ENCODE data around the gene KLF4. TPM values are rescaled to one million over a fixed set of nuclear protein-coding genes. Genes with fewer than 3 reads are reported as not detected.
A peak's percentile ranks its signal among the peaks of the same experiment; 100 is the strongest.

The KLF4 gene
- total RNA-seq, 4 donors from 2014 or later = 43.6 to 72.0 (median 52.3) TPM

GRCh38 chr9:107487521-107488374 lies 1.8 kb downstream of the KLF4 start:
- H3K27ac ChIP-seq = peak overlapping the region; percentile 82 to 96 (median 92)
- no peak for ATAC-seq

DNA sequence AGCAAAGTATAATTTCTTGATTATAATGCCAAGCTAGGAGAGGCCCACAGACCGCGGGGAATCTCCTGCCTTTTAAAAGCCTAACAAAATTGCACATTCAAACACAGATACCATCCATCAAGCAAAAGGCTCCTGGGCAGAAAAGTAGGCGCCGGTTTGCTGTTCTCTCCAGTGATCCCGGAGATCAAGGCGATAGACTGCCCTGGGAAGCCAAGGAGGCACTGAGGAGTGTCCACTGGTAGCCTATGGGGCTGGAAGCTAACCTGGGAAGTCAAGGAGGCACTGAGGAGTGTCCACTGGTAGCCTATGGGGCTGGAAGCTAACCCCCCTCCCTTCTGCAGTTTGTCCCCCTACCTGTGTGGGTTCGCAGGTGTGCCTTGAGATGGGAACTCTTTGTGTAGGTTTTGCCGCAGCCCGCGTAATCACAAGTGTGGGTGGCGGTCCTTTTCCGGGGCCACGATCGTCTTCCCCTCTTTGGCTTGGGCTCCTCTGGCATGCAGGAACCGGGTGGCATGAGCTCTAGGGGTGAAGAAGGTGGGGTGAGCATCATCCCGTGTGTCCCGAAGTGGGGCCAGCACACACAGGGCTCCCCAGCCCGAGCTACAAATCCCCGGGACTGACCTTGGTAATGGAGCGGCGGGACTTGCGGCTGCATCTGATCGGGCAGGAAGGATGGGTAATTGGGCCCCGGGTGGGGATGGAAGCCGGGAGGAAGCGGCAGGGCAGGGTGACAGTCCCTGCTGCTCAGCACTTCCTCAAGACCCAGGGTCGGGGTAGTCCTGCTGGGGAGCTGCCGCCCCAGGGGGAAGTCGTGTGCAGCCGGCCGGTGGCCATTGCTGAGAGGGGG lies 2.7 kb downstream of the KLF4 start:
- peaks cover 0 to 66% (median 0%) of the 10 kb centered on the region in 3 donors for H3K4me1 ChIP-seq

More at GRCh38 chr9:107487521-107488374, 1.8 kb downstream of the KLF4 start:
- Histone ChIP-seq H3K36me3 (peaks cover 0 to 33% of the 10 kb centered on the region in 2 donors), H3K9me3 (no peaks in the 10 kb centered on the region), H3K27me3 (no peaks in the 10 kb centered on the region), H3K4me1 (peaks cover 0 to 67% (median 0%) of the 10 kb centered on the region in 3 donors), H3K4me3 (peak overlapping the region; percentile 71 to 79)
- TF ChIP-seq POLR2AphosphoS5 (IDR thresholded peaks at IDR 0.05) (peak; percentile 47), EP300 (IDR thresholded peaks at IDR 0.05) (no peak), CTCF (IDR thresholded peaks at IDR 0.05) (peak in 3 of 4 experiments; percentile 56 to 72 (median 70)), POLR2A (IDR thresholded peaks at IDR 0.05) (no peak)
- WGBS, 2 donors (ENCODE audit: low coverage in 1 of 2) = no CpG with 5 or more reads among the region's 91 CpGs

DNA sequence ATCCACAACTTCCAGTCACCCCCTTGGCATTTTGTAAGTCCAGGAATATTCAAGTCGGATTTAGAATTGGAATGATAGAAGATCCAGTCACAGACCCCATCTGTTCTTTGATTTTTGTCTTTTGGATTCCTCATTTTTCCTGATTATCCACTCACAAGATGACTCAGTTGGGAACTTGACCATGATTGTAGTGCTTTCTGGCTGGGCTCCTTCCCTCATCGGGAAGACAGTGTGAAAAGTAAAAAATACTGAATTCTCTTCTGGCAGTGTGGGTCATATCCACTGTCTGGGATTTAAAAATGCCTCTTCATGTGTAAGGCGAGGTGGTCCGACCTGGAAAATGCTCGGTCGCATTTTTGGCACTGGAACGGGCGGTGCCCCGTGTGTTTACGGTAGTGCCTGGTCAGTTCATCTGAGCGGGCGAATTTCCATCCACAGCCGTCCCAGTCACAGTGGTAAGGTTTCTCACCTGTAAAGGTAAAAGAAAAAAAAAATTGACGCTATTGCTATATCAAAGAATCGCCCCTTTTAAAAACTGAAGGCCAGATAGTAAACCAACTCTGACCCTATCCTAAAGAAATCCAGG lies 4.0 kb downstream of the KLF4 start:
- 64 to 81% methylated on average over 10 to 12 of the region's 15 CpGs for WGBS, 2 donors (ENCODE audit: low coverage in 1 of 2)
- no peaks in the 10 kb centered on the region for H3K9me3 ChIP-seq

More for the DNA sequence above, 2.7 kb downstream of the KLF4 start:
- H3K9me3 ChIP-seq = no peaks in the 10 kb centered on the region
- TF ChIP-seq POLR2A (IDR thresholded peaks at IDR 0.05) (no peak), EP300 (IDR thresholded peaks at IDR 0.05) (no peak), CTCF (IDR thresholded peaks at IDR 0.05) (peak in 1 of 4 experiments; percentile 3), POLR2AphosphoS5 (IDR thresholded peaks at IDR 0.05) (no peak)
- H3K27me3 ChIP-seq = no peaks in the 10 kb centered on the region
- 66 to 87% methylated on average over 6 to 8 of the region's 31 CpGs for WGBS, 2 donors (ENCODE audit: low coverage in 1 of 2)
- ATAC-seq = no peak
- H3K27ac ChIP-seq = peak overlapping the region in 3 of 4 donors; percentile 91 to 96 (median 92)
- peak overlapping the region; percentile 71 to 79 for H3K4me3 ChIP-seq
- peaks cover 0 to 33% of the 10 kb centered on the region in 2 donors for H3K36me3 ChIP-seq

More for the DNA sequence above, 4.0 kb downstream of the KLF4 start:
- no peaks in the 10 kb centered on the region for H3K27me3 ChIP-seq
- peaks cover 0 to 52% (median 0%) of the 10 kb centered on the region in 3 donors for H3K4me1 ChIP-seq
- TF ChIP-seq CTCF (IDR thresholded peaks at IDR 0.05) (no peak), POLR2AphosphoS5 (IDR thresholded peaks at IDR 0.05) (no peak), EP300 (IDR thresholded peaks at IDR 0.05) (no peak), POLR2A (IDR thresholded peaks at IDR 0.05) (no peak)
- no peak for ATAC-seq
- H3K36me3 ChIP-seq = peaks cover 0 to 33% of the 10 kb centered on the region in 2 donors
- H3K4me3 ChIP-seq = peak overlapping the region in 1 of 2 donors; percentile 79
- H3K27ac ChIP-seq = peak overlapping the region in 3 of 4 donors; percentile 75 to 96 (median 91)

Data from gastroesophageal sphincter (tissue), 4 donors.